H1 (cell line): ENCODE measurements around the gene MELTF.

Experiments used
- EZH2 ChIP-seq: fragments of 200-600 bp; sonication (generic); IDR thresholded peaks from 2 replicates; pipeline ENCODE4 v1.7.1; 2012; ENCODE audit warnings: low read depth, mild to moderate bottlenecking, moderate library complexity, low read length, inconsistent platforms; ENCODE audit not compliant: severe bottlenecking
- POLR2A ChIP-seq, 2 experiments: IDR thresholded peaks; 1 replicate in 1 of 2; 2 replicates in 1 of 2; pipeline ENCODE4 v1.6.1; 2011; ENCODE audit warnings: low read depth in 2 of 2, low read length in 2 of 2, mild to moderate bottlenecking in 2 of 2; ENCODE audit errors: control extremely low read depth in 1 of 2
- RAD21 ChIP-seq, 2 experiments: IDR thresholded peaks in 1 of 2; conservative IDR thresholded peaks in 1 of 2; 2 replicates each; pipeline ENCODE4 v1.6.1; 2011; ENCODE audit warnings: low read depth in 2 of 2, low read length in 2 of 2, improper control_type of control experiment in 1 of 2, inconsistent platforms in 1 of 2, mild to moderate bottlenecking in 1 of 2, moderate library complexity in 1 of 2
- RXRA ChIP-seq: IDR thresholded peaks from 2 replicates; pipeline ENCODE4 v1.6.1; 2011; ENCODE audit warnings: low read depth, mild to moderate bottlenecking, low read length, moderate library complexity; ENCODE audit not compliant: insufficient read depth
- SIN3A ChIP-seq, 2 experiments: IDR thresholded peaks in 1 of 2; conservative IDR thresholded peaks in 1 of 2; 2 replicates each; pipeline ENCODE4 v1.6.1; 2011 to 2012; ENCODE audit warnings: low read length in 2 of 2, improper control_type of control experiment in 1 of 2, low read depth in 1 of 2, mild to moderate bottlenecking in 1 of 2
- TAF1 ChIP-seq: IDR thresholded peaks from 2 replicates; pipeline ENCODE4 v1.6.1; 2011; ENCODE audit warnings: mild to moderate bottlenecking, low read depth, low read length
- TF ChIP-seq, protein P1 (sequence below), 3 experiments: IDR thresholded peaks; 1 replicate in 2 of 3; 2 replicates in 1 of 3; pipeline versions ENCODE4 v1.5.1 to v1.6.1; 2011; ENCODE audit warnings: low read length in 3 of 3, mild to moderate bottlenecking in 3 of 3, inconsistent platforms in 2 of 3, low read depth in 1 of 3, moderate library complexity in 1 of 3; ENCODE audit not compliant: insufficient read depth in 1 of 3; ENCODE audit errors: control extremely low read depth in 1 of 3
- TF ChIP-seq, protein P2 (sequence below): IDR thresholded peaks from 2 replicates; pipeline ENCODE4 v1.6.1; 2011; ENCODE audit warnings: low read length, improper control_type of control experiment

DNA sequence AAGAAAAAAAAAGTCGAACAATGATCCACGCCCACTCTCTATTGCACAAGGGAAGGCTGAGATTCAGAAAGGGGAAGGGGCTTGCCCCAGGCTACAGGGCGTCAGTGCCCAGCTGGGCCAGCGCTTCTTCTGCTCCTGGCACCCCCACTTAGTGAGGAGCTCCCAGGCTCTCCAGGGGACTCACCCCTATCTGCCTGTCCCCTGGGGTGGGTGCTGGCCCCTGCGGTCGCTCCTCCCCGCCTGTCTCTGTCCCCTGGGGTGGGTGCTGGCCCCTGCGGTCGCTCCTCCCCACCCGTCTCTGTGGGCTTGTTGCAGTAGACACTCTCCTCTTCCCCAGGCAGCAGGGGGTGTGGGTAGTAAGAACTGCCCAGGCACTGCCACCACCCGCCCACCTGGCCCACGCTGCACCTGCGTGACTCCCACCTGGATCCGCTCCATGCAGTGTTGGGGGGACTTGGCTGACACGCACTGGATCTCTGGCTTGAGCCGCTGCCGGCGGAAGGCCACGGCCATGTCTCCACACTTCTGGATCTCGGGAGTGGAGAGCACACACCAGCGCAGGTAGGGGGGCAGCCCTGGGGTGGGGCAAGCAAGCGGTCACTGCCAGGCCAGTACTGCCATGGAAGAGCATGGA lies 14.6 kb downstream of the MELTF start:
- TF ChIP-seq, protein P1, sequence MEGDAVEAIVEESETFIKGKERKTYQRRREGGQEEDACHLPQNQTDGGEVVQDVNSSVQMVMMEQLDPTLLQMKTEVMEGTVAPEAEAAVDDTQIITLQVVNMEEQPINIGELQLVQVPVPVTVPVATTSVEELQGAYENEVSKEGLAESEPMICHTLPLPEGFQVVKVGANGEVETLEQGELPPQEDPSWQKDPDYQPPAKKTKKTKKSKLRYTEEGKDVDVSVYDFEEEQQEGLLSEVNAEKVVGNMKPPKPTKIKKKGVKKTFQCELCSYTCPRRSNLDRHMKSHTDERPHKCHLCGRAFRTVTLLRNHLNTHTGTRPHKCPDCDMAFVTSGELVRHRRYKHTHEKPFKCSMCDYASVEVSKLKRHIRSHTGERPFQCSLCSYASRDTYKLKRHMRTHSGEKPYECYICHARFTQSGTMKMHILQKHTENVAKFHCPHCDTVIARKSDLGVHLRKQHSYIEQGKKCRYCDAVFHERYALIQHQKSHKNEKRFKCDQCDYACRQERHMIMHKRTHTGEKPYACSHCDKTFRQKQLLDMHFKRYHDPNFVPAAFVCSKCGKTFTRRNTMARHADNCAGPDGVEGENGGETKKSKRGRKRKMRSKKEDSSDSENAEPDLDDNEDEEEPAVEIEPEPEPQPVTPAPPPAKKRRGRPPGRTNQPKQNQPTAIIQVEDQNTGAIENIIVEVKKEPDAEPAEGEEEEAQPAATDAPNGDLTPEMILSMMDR (IDR thresholded peaks at IDR 0.05; ENCODE audit: control extremely low read depth in 1 of 3, insufficient read depth in 1 of 3, low read depth in 1 of 3, low read length in 3 of 3) = no peak
- no peak for TF ChIP-seq RXRA
- no peak for TF ChIP-seq SIN3A (conservative IDR thresholded peaks at IDR 0.05 in 1 of 2, IDR thresholded peaks at IDR 0.05 in 1 of 2; ENCODE audit: low read depth in 1 of 2, low read length in 2 of 2)
- no peak for TF ChIP-seq EZH2
- TF ChIP-seq POLR2A (IDR thresholded peaks at IDR 0.05; ENCODE audit: control extremely low read depth in 1 of 2, low read depth in 2 of 2, low read length in 2 of 2) = no peak
- no peak for TF ChIP-seq RAD21 (IDR thresholded peaks at IDR 0.05 in 1 of 2, conservative IDR thresholded peaks at IDR 0.05 in 1 of 2; ENCODE audit: low read depth in 2 of 2, low read length in 2 of 2)
- no peak for TF ChIP-seq TAF1
- TF ChIP-seq, protein P2, sequence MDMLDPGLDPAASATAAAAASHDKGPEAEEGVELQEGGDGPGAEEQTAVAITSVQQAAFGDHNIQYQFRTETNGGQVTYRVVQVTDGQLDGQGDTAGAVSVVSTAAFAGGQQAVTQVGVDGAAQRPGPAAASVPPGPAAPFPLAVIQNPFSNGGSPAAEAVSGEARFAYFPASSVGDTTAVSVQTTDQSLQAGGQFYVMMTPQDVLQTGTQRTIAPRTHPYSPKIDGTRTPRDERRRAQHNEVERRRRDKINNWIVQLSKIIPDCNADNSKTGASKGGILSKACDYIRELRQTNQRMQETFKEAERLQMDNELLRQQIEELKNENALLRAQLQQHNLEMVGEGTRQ = no peak
